KMS-11 (cell line): ENCODE results near the gene TMEM184C.

Source experiments
- H2AFZ ChIP-seq: fragments of 200-600 bp; sonication (generic); 2 replicates; pipeline ENCODE4 v1.6.1; 2016; ENCODE audit warnings: antibody characterized with exemption, mixed run types, low read depth
- H3K27ac ChIP-seq: fragments of 200-600 bp; sonication (generic); 2 replicates; pipeline ENCODE4 v1.6.1; 2016; ENCODE audit warnings: mild to moderate bottlenecking, mixed run types
- H3K27me3 ChIP-seq: fragments of 200-600 bp; sonication (generic); 2 replicates; pipeline ENCODE4 v1.6.1; 2017; ENCODE audit warnings: mild to moderate bottlenecking, low read depth, mixed run types, moderate library complexity; ENCODE audit not compliant: insufficient read depth
- H3K36me3 ChIP-seq: fragments of 200-600 bp; sonication (generic); 2 replicates; pipeline ENCODE4 v1.6.1; 2017; ENCODE audit warnings: mild to moderate bottlenecking, mixed run types; ENCODE audit not compliant: insufficient read depth
- H3K4me1 ChIP-seq: fragments of 200-600 bp; sonication (generic); 2 replicates; pipeline ENCODE4 v1.6.1; 2016; ENCODE audit warnings: mild to moderate bottlenecking, low read depth, mixed run types; ENCODE audit not compliant: poor library complexity, severe bottlenecking
- H3K4me2 ChIP-seq: fragments of 200-600 bp; sonication (generic); 2 replicates; pipeline ENCODE4 v1.7.0; 2016; ENCODE audit warnings: mild to moderate bottlenecking, mixed run types
- H3K4me3 ChIP-seq: fragments of 200-600 bp; sonication (generic); IDR thresholded peaks from 2 replicates; pipeline ENCODE4 v1.6.1; 2017; ENCODE audit warnings: low read depth, low read length, mixed read lengths; ENCODE audit not compliant: insufficient read depth
- H3K79me2 ChIP-seq: fragments of 200-600 bp; sonication (generic); 2 replicates; pipeline ENCODE4 v1.6.1; 2016; ENCODE audit warnings: low read depth, mixed run types; ENCODE audit not compliant: insufficient read depth
- H3K9ac ChIP-seq: fragments of 200-600 bp; sonication (generic); 2 replicates; pipeline ENCODE4 v1.6.1; 2016; ENCODE audit warnings: mild to moderate bottlenecking, mixed run types
- H4K20me1 ChIP-seq: fragments of 200-600 bp; sonication (generic); 2 replicates; pipeline ENCODE4 v1.6.1; 2016; ENCODE audit warnings: mild to moderate bottlenecking, mixed run types; ENCODE audit not compliant: insufficient read depth
- CTCF ChIP-seq: fragments of 200-600 bp; sonication (generic); conservative IDR thresholded peaks from 2 replicates; pipeline ENCODE4 v1.6.1; 2017; ENCODE audit warnings: low read depth, mild to moderate bottlenecking, antibody characterized with exemption, low read length, moderate library complexity, mixed read lengths

TMEM184C gene

GRCh38 chr4:147594107-147594506, 23.1 kb upstream of the TMEM184C start:
- no peak for TF ChIP-seq CTCF
- Histone ChIP-seq H3K4me1 (peaks cover 4% of the 10 kb centered on the region), H2AFZ (no peak overlapping the region), H4K20me1 (no peaks in the 10 kb centered on the region), H3K4me2 (no peak overlapping the region), H3K36me3 (no peaks in the 10 kb centered on the region), H3K27ac (no peak overlapping the region), H3K27me3 (no peaks in the 10 kb centered on the region), H3K79me2 (no peaks in the 10 kb centered on the region), H3K4me3 (no peak overlapping the region), H3K9ac (no peak overlapping the region)

- Histone ChIP-seq H3K4me2 (no peak overlapping the region), H3K4me3 (no peak overlapping the region), H3K27me3 (no peaks in the 10 kb centered on the region), H4K20me1 (no peaks in the 10 kb centered on the region), H3K79me2 (no peaks in the 10 kb centered on the region), H3K9ac (no peak overlapping the region), H3K36me3 (no peaks in the 10 kb centered on the region), H3K4me1 (peaks cover 4% of the 10 kb centered on the region), H2AFZ (no peak overlapping the region), H3K27ac (no peak overlapping the region)
- TF ChIP-seq CTCF, result no peak
These were observed 22.6 kb upstream of the TMEM184C start for GRCh38 chr4:147594578-147594977.

- Histone ChIP-seq H3K4me2 (no peak overlapping the region), H3K27ac (no peak overlapping the region), H3K36me3 (no peaks in the 10 kb centered on the region), H3K79me2 (no peaks in the 10 kb centered on the region), H3K9ac (no peak overlapping the region), H3K4me1 (no peaks in the 10 kb centered on the region), H3K4me3 (no peak overlapping the region), H2AFZ (no peak overlapping the region), H4K20me1 (no peaks in the 10 kb centered on the region), H3K27me3 (no peaks in the 10 kb centered on the region)
- no peak for TF ChIP-seq CTCF
These were observed 20.8 kb upstream of the TMEM184C start for GRCh38 chr4:147596377-147596776.

- TF ChIP-seq CTCF, result no peak
- no peaks in the 10 kb centered on the region for H4K20me1 ChIP-seq
- no peak overlapping the region for H3K27ac ChIP-seq
- no peak overlapping the region for H3K9ac ChIP-seq
- no peak overlapping the region for H3K4me2 ChIP-seq
- H3K4me1 ChIP-seq, result no peaks in the 10 kb centered on the region
- H3K4me3 ChIP-seq, result no peak overlapping the region
- no peak overlapping the region for H2AFZ ChIP-seq
- no peaks in the 10 kb centered on the region for H3K36me3 ChIP-seq
- no peaks in the 10 kb centered on the region for H3K27me3 ChIP-seq
- H3K79me2 ChIP-seq, result no peaks in the 10 kb centered on the region
These were observed 20.2 kb upstream of the TMEM184C start for GRCh38 chr4:147596981-147597380.

- Histone ChIP-seq H4K20me1 (no peaks in the 10 kb centered on the region), H3K27me3 (no peaks in the 10 kb centered on the region), H3K4me1 (no peaks in the 10 kb centered on the region), H2AFZ (no peak overlapping the region), H3K9ac (no peak overlapping the region), H3K36me3 (no peaks in the 10 kb centered on the region), H3K79me2 (no peaks in the 10 kb centered on the region), H3K4me2 (no peak overlapping the region), H3K27ac (no peak overlapping the region), H3K4me3 (no peak overlapping the region)
- TF ChIP-seq CTCF, result no peak
These were observed 19.6 kb upstream of the TMEM184C start for GRCh38 chr4:147597561-147597960.
